HepG2 (cell line): ENCODE data around the gene ERVMER34-1. TPM values are rescaled to one million over a fixed set of nuclear protein-coding genes. Genes with fewer than 3 reads are reported as not detected.

Experiments used
- ATM ChIP-seq: fragments of 450-650 bp; IDR thresholded peaks from 2 replicates; pipeline ENCODE4 v1.7.1; 2017; ENCODE audit warnings: mild to moderate bottlenecking, borderline replicate concordance
- CENPT ChIP-seq: sonication (generic); formaldehyde crosslinking; IDR thresholded peaks from 2 replicates; pipeline ENCODE4 v1.8.0; 2022; ENCODE audit warnings: low read depth, mild to moderate bottlenecking, moderate library complexity, missing genetic modification reagents
- ELF4 ChIP-seq: sonication (generic); formaldehyde crosslinking; IDR thresholded peaks from 2 replicates; pipeline ENCODE4 v1.5.0; 2020; ENCODE audit warnings: missing genetic modification reagents, mild to moderate bottlenecking, moderate library complexity, borderline replicate concordance
- HCFC1 ChIP-seq: fragments of 150-350 bp; IDR thresholded peaks from 2 replicates; pipeline ENCODE4 v1.6.1; 2014; ENCODE audit warnings: low read depth, low read length
- HDAC2 ChIP-seq: sonication (generic); formaldehyde crosslinking; IDR thresholded peaks from 2 replicates; pipeline ENCODE4 v1.4.0; 2020; ENCODE audit warnings: missing genetic modification reagents
- HOXD1 ChIP-seq: sonication (generic); formaldehyde crosslinking; IDR thresholded peaks from 2 replicates; pipeline ENCODE4 v1.5.0; 2020; ENCODE audit warnings: missing genetic modification reagents
- IRX3 ChIP-seq: sonication (generic); formaldehyde crosslinking; IDR thresholded peaks from 2 replicates; pipeline ENCODE4 v1.8.1; 2023; ENCODE audit warnings: mild to moderate bottlenecking, low read depth, missing genetic modification reagents, borderline replicate concordance
- JUND ChIP-seq: sonication (generic); formaldehyde crosslinking; IDR thresholded peaks from 2 replicates; pipeline ENCODE4 v1.8.0; 2022; ENCODE audit warnings: mild to moderate bottlenecking, missing genetic modification reagents
- NAIF1 ChIP-seq: sonication (generic); formaldehyde crosslinking; IDR thresholded peaks from 2 replicates; pipeline ENCODE4 v1.5.0; 2020; ENCODE audit warnings: mild to moderate bottlenecking, missing genetic modification reagents, borderline replicate concordance
- NFE2L1 ChIP-seq: sonication (generic); formaldehyde crosslinking; IDR thresholded peaks from 2 replicates; pipeline ENCODE4 v1.4.0; 2020; ENCODE audit warnings: missing genetic modification reagents, mild to moderate bottlenecking, borderline replicate concordance
- NR1H2 ChIP-seq: sonication (generic); formaldehyde crosslinking; IDR thresholded peaks from 2 replicates; pipeline ENCODE4 v1.8.1; 2022; ENCODE audit warnings: low read depth, missing genetic modification reagents, borderline replicate concordance
- REL ChIP-seq: sonication (generic); formaldehyde crosslinking; conservative IDR thresholded peaks from 2 replicates; pipeline ENCODE4 v1.8.0; 2022; ENCODE audit warnings: mild to moderate bottlenecking, missing genetic modification reagents, moderate library complexity
- SP2 ChIP-seq: sonication (generic); formaldehyde crosslinking; IDR thresholded peaks from 2 replicates; pipeline ENCODE4 v1.5.1; 2020; ENCODE audit warnings: mild to moderate bottlenecking, missing genetic modification reagents
- TEAD2 ChIP-seq: sonication (generic); formaldehyde crosslinking; IDR thresholded peaks from 2 replicates; pipeline ENCODE4 v1.9.0; 2021; ENCODE audit warnings: missing genetic modification reagents
- ZBTB1 ChIP-seq: sonication (generic); formaldehyde crosslinking; IDR thresholded peaks from 2 replicates; pipeline ENCODE4 v1.4.0; 2020; ENCODE audit warnings: missing genetic modification reagents, borderline replicate concordance
- ZNF101 ChIP-seq: sonication (generic); formaldehyde crosslinking; IDR thresholded peaks from 2 replicates; pipeline ENCODE4 v1.4.0; 2020; ENCODE audit warnings: mild to moderate bottlenecking, low read depth, missing genetic modification reagents, borderline replicate concordance
- ZNF205 ChIP-seq: IDR thresholded peaks from 2 replicates; pipeline ENCODE4 v1.6.1; 2018; ENCODE audit warnings: missing biosample characterization, missing genetic modification reagents
- ZNF234 ChIP-seq: sonication (generic); formaldehyde crosslinking; conservative IDR thresholded peaks from 2 replicates; pipeline ENCODE4 v1.5.1; 2020; ENCODE audit warnings: mild to moderate bottlenecking, missing genetic modification reagents
- ZNF251 ChIP-seq: sonication (generic); formaldehyde crosslinking; IDR thresholded peaks from 2 replicates; pipeline ENCODE4 v1.9.0; 2021; ENCODE audit warnings: mild to moderate bottlenecking, missing genetic modification reagents
- ZNF430 ChIP-seq: sonication (generic); formaldehyde crosslinking; IDR thresholded peaks from 2 replicates; pipeline ENCODE4 v1.9.0; 2021; ENCODE audit warnings: mild to moderate bottlenecking, missing genetic modification reagents
- ZNF607 ChIP-seq: sonication (generic); formaldehyde crosslinking; IDR thresholded peaks from 2 replicates; pipeline ENCODE4 v1.5.1; 2020; ENCODE audit warnings: missing genetic modification reagents, mild to moderate bottlenecking, borderline replicate concordance
- ZNF616 ChIP-seq: sonication (generic); formaldehyde crosslinking; IDR thresholded peaks from 2 replicates; pipeline ENCODE4 v1.5.0; 2020; ENCODE audit warnings: low read depth, mild to moderate bottlenecking, missing genetic modification reagents
- ZNF768 ChIP-seq: sonication (generic); formaldehyde crosslinking; IDR thresholded peaks from 2 replicates; pipeline ENCODE4 v1.4.0; 2020; ENCODE audit warnings: missing genetic modification reagents
- ZSCAN21 ChIP-seq: sonication (generic); formaldehyde crosslinking; IDR thresholded peaks from 2 replicates; pipeline ENCODE4 v1.8.0; 2022; ENCODE audit warnings: mild to moderate bottlenecking, missing genetic modification reagents, moderate library complexity, borderline replicate concordance
- polyA plus RNA-seq, 8 experiments: library from polyadenylated mRNA; depleted of rRNA in 3 of 8; stranded (reverse) in 7 of 8; unstranded in 1 of 8; fragments of >200 nt; fragmentation: Illumina TruSeq in 4 of 8; extraction: Trizol in 4 of 8; gene quantifications; 2 replicates each; pipeline versions ENCODE4 v1.2.1 to v1.2.3, GENCODE V29; 2011 to 2016; ENCODE audit warnings: low read depth in 4 of 8, missing spikeins in 1 of 8, mixed read lengths in 1 of 8; ENCODE audit not compliant: insufficient read depth in 1 of 8
- total RNA-seq, 5 experiments: library from RNA; depleted of rRNA; stranded (reverse); fragments of >200 nt; fragmentation: Illumina TruSeq; extraction: Trizol; gene quantifications; 2 replicates each; pipeline ENCODE4 v1.2.3, GENCODE V29; 2016; ENCODE audit warnings: low read depth in 1 of 5
- TF ChIP-seq, protein P1 (sequence below): sonication (generic); formaldehyde crosslinking; conservative IDR thresholded peaks from 2 replicates; pipeline ENCODE4 v1.4.0; 2020; ENCODE audit warnings: missing genetic modification reagents
- TF ChIP-seq, protein P2 (sequence below): sonication (generic); formaldehyde crosslinking; IDR thresholded peaks from 2 replicates; pipeline ENCODE4 v1.5.0; 2020; ENCODE audit warnings: missing genetic modification reagents

The ERVMER34-1 gene
- total and polyA plus RNA-seq, 2 of the 13 experiments (the other 11 are each of a cell fraction or from before 2014, with no cell fraction given) = 0.04 to 0.35 TPM

DNA sequence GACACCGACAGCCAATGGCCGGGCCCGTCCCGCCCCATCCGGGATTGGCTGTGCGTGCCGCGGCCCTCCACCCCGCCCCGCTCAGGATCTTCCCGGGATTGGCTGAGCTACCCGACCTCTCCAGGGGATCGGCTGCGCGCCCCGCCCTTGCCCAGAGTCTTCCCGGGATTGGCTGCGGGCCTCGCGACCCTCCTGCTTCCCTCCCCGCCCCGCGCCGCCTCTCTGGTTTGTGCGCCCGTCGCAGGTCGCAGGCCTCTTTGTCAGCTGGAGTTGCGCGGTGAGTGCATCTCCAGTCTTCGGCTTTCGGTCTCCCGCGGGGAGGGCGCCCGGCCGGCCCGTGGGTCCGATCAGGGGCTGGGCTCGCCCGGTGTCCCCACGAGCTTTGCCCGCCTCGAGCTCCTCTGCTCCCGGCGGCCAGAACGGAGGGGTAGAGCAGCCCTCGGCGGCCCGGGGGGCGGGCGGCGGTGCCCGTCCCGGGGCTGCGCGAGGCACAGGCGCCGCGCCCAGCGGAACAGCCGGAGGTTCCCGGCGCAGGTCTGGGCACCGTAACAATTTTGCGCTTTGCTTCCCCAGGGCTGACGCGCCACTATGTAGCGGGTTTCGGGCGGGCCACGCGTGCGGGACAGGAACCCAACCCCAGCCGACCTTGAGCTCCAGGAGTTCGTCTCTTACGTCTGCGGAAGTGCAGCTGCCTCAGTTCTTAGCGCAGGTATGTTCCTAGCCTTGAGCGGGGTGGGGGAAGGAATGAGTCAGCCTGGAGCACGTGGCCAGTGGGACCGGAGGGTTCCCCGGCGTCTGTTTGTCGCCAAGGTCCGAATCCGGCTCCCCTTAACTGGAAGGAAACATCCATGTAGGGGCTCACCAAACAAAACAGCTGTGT, 38.7 kb downstream of the ERVMER34-1 start (continued):
- TF ChIP-seq ZNF430 (CRISPR knock-in tag) = peak; percentile 82
- TF ChIP-seq ZNF251 = no peak
- no peak for TF ChIP-seq HCFC1
- no peak for TF ChIP-seq NR1H2
- peak; percentile 66; the same call in 1 of the 2 replicates for TF ChIP-seq IRX3 (CRISPR knock-in tag)
- no peak for TF ChIP-seq NFE2L1
- TF ChIP-seq HDAC2 = no peak
- no peak; the same call in 1 of the 2 replicates for TF ChIP-seq CENPT (CRISPR knock-in tag)
- TF ChIP-seq ZNF607 (CRISPR knock-in tag) = peak; percentile 86
- TF ChIP-seq ZNF234 = no peak
- no peak for TF ChIP-seq ZNF101 (CRISPR knock-in tag)
- TF ChIP-seq ELF4 (CRISPR knock-in tag) = peak; percentile 19; the same call in 1 of the 2 replicates
- peak; percentile 78 for TF ChIP-seq ZNF768 (CRISPR knock-in tag)
- no peak for TF ChIP-seq HOXD1 (CRISPR knock-in tag)
- TF ChIP-seq NAIF1 (CRISPR knock-in tag) = peak; percentile 68; the same call in 1 of the 2 replicates
- TF ChIP-seq, protein P1, sequence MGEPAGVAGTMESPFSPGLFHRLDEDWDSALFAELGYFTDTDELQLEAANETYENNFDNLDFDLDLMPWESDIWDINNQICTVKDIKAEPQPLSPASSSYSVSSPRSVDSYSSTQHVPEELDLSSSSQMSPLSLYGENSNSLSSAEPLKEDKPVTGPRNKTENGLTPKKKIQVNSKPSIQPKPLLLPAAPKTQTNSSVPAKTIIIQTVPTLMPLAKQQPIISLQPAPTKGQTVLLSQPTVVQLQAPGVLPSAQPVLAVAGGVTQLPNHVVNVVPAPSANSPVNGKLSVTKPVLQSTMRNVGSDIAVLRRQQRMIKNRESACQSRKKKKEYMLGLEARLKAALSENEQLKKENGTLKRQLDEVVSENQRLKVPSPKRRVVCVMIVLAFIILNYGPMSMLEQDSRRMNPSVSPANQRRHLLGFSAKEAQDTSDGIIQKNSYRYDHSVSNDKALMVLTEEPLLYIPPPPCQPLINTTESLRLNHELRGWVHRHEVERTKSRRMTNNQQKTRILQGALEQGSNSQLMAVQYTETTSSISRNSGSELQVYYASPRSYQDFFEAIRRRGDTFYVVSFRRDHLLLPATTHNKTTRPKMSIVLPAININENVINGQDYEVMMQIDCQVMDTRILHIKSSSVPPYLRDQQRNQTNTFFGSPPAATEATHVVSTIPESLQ = no peak
- TF ChIP-seq ZSCAN21 (CRISPR knock-in tag) = peak; percentile 58; the same call in 1 of the 2 replicates
- TF ChIP-seq, protein P2, sequence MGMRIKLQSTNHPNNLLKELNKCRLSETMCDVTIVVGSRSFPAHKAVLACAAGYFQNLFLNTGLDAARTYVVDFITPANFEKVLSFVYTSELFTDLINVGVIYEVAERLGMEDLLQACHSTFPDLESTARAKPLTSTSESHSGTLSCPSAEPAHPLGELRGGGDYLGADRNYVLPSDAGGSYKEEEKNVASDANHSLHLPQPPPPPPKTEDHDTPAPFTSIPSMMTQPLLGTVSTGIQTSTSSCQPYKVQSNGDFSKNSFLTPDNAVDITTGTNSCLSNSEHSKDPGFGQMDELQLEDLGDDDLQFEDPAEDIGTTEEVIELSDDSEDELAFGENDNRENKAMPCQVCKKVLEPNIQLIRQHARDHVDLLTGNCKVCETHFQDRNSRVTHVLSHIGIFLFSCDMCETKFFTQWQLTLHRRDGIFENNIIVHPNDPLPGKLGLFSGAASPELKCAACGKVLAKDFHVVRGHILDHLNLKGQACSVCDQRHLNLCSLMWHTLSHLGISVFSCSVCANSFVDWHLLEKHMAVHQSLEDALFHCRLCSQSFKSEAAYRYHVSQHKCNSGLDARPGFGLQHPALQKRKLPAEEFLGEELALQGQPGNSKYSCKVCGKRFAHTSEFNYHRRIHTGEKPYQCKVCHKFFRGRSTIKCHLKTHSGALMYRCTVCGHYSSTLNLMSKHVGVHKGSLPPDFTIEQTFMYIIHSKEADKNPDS (CRISPR knock-in tag) = no peak
- TF ChIP-seq REL (CRISPR knock-in tag) = 0 out of 2 replicates have a peak, but pooled peaks have one; percentile 86
- no peak for TF ChIP-seq TEAD2
- TF ChIP-seq SP2 (CRISPR knock-in tag) = peak; percentile 85
- TF ChIP-seq ZNF205 = 0 out of 2 replicates have a peak, but pooled peaks have one; percentile 25
- no peak for TF ChIP-seq ATM
- TF ChIP-seq JUND = peak; percentile 89
- no peak; the same call in none of the 2 replicates for TF ChIP-seq ZNF616 (CRISPR knock-in tag)
- no peak for TF ChIP-seq ZBTB1
